CD4-positive, alpha-beta T cell treated with Interleukin-10 for 1 hour (primary cell): Measurements from ENCODE around the gene IPCEF1.
"Not testable (repeated sequence)": the region's sequence is repeated elsewhere in the genome, so short reads cannot be mapped to it uniquely, and the experiment has no call there.

Experiments
- DNase-seq: peaks from one replicate; pipeline ENCODE4 v3.0.0-alpha.2; 2020

Gene IPCEF1

DNA sequence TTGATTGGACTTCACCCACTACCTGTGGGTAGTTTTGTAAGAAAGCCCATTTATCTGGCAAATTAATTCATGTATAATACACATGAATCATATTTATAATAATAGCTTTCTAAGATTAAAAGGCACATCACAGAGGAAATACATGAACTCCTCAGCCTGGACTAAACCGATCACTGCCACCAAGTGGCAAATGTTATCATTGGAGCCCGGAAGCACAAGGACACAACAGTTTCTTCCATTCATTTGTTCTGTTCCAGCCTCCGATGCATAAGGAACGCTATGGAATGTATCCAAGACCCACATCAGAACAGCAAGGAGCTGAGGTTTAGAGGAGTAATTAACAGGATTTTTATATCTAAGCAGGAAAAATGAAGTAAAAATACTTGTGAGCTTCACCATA is 13.9 kb upstream of the IPCEF1 start:
- peak; percentile 27 for DNase-seq

DNA sequence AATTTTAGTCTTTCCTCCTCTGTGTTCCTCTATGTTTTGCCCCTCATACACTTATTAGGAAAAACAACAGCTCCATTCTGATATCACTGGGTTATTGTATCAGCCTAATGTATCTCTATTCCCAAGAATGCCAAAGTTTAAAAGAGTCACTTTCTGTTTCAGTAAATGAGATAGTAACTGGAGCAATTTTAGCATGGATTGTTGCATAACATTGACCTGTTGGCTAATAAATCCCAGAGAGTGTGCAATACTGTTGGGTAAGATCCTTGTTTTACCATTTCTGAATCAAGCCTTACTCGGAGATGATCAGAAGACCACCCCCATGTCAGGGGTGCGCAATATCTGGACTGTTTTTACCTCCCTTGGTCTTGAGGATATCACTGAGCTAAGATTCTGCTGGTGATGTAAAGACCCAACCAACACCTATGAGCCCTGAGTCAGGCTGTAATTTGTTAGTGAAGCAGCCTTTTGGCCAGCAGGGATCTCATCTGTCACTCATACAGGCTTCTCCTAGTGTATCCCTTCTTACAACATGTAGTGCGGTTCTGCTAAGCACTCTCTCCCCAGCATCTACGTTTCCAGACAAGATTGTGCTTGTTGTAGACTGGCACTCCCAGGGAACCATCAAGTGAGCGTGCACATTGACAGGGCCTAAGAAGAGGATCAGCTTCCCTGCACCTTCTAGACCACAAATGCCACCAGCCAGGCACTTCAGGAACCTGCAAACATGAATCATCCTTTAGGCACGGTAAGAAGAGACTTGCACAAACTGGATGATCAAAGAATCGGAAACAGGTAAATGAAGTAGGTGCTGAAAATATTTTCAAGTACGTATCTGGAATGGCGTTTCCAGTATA is 11.5 kb upstream of the IPCEF1 start:
- DNase-seq: no peak

DNA sequence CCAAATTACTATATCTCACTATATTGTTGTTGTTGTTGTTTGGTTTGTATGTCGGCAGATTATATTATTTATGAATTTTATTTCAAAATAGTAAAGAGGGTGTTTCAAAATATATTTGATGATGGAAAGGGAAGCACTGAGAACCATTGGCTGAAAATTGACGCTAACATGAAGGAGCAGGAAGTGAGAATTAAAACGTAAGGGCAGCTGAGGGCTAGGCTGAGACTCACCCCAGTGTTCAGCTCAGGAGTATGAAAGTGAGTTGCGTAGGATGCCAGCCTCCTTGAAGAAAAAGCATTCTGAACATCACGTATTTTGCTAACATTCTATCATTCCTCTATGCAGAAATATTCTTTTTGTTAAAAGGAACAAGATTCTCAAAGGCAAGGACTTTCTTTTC is 10.7 kb upstream of the IPCEF1 start:
- no peak for DNase-seq

DNA sequence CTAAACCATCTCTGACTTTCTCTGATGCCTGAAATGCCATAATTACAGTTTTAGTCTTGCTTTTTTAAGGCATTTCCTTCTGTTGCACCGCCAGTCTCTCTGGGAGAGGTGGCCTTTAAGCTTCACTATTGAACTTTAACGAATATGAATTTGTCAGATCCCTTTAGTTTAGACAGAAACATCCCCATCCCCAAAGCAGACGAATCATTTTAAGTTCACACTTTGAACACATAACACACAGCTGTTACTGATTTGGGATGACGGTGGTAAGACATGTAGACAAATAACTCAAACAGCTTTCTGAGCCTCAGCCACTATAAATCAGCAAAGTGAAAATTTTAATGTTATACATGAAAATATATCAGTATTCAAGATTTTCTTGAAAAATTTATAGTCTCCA is 7.2 kb upstream of the IPCEF1 start:
- no peak for DNase-seq

DNA sequence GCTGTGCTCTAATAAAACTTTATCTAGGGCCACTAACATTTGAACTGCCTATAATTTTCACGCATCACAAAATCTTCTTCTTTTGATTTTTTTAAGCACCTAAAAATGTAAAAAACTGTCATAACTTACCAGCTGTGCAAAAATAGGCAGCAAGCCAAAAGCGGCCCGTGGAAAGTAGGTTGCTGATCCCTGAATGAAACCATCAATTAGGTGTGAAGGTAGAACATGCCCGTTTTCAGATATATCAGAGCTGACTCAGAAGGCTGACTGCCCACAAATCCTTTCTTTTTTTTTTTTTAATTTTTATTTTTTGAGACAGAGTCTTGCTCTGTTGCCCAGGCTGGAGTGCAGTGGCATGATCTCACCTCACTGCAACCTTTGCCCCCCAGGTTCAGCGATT is 4.9 kb upstream of the IPCEF1 start:
- no peak for DNase-seq

DNA sequence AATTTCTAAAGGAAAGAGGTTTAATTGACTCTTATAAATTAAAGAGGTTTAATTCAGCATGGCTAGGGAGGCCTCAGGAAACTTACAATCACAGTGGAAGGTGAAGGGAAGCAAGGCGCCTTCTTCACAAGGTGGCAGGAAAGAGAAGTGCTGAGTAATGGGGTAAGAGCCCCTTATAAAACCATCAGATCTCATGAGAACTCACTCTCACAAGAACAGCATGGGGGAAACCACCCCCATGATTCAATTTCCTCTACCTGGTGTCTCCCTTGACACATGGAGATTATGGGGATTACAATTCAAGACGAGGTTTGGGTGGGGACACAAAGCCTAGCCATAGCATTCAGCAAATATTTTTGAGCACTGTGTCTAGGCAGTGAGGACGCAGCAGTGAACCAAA is 3.9 kb upstream of the IPCEF1 start:
- no peak for DNase-seq

DNA sequence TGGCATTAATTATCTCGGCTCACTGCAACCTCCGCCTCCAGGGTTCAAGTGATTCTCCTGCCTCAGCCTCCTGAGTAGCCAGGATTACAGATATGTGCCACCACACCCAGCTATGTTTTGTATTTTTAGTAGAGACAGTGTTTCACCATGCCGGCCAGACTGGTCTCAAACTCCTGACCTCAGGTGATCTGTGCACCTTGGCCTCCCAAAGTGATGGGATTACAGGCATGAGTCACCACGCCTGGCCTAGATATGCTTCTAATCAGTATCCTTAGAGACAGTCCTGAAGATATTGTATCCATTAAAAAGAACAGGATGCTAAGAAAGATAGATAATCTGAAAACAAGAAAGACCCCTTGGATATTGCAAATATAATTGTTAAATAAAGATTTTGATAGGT is 3.1 kb upstream of the IPCEF1 start:
- no peak for DNase-seq

DNA sequence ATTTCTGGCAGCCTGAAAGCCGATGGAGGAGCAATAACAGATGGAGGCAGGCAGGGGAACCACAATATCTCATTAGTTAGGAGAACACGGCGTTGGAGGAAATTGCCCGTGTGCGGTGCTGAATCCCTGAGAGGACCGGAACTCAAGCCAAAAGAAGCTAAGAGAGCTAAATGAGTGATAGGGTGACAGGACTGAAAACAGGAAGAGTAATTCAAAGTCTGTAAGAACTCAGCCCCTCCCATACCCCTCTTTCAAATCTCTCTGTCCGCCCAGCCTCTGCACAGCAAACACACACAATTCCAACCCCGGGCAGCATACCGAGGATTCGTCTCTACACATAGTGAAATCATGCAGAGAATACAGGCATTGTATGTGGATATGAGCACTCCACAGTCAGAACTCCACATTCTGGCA is 2.6 kb upstream of the IPCEF1 start:
- DNase-seq: no peak

DNA sequence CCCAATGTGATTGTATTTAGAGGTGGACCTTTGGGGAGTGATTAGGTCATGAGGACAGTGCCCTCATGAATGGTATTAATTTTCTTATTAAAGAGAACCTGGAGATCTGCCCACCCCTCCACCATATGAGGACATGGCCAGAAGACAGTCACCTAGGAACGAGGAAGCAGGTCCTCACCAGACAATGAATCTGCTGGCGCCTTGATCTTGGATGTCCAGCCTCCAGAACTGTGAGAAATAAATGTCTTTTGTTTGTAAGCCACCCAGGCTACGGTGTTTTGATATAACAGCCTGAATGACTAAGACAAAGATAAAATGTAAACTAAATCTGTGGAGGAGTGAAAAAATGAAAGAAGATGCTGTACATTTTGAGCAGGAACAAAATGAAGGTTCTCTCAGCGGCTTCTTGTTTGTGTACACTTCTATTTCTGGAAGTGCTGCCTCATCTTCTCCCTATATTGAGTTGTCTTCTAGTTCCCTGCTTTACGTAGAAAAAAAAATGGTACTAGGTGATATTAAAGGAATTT is 1.5 kb upstream of the IPCEF1 start:
- no peak for DNase-seq

DNA sequence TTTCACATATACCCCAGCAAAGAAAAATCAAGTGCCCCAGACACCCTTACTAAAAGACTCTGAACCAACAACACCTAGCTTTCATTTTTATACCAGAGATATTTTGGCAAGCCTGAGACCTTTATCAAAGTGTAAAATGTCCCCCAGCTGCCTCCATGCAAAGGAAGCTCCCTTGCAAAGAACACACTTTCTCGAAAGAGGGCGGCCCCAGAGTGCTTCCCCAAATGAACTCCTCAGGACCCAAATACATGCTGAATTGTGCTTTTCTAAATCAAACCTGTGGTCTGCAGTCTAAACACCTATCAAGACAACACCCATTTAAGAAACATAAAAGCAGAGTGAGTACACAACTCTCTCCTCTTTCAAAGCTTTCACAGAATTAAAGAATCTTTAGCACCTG is 490 bp downstream of the IPCEF1 start:
- no peak for DNase-seq

DNA sequence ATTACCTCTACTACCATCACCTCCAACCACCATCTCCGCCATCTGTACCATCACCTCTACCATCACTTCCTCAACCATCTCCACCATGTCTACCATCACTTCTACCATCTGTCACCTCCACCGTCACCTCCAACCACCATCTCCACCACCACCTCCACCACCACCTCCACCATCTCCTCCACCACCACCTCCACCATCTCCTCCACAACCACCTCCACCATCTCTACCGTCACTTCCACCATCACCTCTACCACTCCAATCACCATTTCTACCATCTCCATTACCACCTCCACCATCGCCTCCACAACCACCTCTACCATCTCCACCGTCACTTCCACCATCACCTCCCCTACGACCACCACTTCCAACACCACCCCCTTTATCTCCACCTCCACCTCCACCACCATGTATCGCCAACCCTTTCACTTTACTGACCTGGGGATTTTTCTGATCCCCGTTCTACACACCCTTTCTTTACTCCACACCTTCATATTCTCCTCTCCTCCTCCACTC is 2.3 kb downstream of the IPCEF1 start:
- DNase-seq: no peak

DNA sequence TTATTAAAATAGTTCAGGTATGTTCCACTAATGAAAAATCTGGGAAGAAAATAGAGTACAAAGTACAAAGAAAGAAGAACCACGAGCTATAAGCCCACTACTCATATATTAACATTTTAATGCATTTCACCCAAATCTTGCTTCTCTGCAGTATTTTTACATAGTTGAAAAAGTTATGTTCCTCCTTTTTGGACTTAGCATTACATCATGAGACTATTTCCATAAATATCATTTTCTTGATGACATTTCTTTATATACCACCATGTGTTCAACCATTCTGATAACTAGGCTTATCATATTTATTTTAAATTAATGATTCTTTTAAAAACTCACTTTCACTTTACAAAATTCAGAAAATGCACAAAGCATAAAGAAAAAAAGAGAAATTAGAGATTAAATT is 3.0 kb downstream of the IPCEF1 start:
- DNase-seq: no peak

DNA sequence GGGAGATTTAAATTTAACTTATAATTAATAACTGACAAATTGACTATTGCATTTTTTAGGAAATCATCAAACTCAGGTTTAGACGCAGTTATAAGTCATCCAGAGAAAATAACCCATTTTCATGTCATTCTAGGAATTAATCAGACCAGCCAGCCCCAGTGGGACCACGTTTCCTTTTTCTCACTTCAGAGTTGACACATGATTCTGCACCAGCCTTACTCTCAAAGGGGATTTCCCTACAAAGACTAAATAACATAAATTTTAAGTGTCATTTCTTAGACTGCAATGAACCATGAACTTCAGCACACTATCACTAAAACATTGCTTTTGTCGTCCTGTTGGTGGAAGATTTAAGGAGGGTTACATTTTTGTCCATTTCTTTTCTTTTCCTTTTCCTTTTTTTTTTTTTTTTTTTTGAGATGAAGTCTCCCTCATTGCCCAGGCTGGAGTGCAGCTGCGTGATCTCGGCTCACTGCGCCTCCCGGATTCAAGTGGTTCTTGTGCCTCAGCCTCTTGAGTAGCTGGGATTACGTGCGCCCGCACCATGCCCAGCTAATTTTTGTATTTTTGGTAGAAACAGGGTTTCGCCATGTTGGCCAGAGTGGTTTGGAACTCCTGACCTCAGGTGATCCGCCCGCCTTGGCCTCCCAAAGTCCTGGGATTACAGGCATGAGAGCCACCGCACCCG is 3.6 kb downstream of the IPCEF1 start:
- no peak for DNase-seq

DNA sequence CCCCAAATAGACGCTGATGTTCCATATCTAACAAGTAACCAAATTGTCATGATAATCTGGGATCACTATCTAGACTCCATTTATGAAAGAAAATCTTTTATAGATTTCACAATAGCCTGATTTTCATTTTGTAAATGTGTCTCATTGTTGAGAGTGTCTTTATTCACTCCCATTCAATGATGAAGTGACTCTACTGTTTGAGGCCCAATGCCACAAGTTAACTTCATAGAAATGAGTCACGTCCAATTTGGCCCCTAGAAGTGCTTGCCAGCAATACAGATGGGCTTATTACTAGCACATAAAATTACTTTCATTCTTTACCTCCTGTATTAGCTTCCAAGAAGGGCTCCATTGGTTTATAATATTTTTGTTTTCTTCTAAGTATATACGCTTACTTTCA is 6.3 kb downstream of the IPCEF1 start:
- DNase-seq: no peak

DNA sequence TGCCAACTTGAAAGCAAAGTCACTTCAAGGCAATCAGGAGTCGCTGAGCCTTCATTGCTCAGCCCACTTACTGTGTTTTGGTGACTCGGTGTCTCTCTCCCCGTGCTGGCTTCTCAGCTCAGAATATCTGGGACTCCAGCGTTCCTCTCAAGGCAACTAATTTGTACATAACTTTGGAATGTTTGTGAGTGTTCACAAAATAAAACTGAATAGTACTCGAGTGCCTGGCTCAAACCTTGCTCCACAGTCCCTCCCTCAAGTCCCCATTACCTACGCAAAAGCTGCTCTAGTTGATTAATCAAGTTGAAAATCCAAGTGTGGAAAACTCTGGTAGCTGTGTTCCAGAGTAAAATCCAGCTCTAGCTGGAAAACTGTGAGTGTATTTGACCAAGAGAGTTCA is 8.6 kb downstream of the IPCEF1 start:
- no peak for DNase-seq

DNA sequence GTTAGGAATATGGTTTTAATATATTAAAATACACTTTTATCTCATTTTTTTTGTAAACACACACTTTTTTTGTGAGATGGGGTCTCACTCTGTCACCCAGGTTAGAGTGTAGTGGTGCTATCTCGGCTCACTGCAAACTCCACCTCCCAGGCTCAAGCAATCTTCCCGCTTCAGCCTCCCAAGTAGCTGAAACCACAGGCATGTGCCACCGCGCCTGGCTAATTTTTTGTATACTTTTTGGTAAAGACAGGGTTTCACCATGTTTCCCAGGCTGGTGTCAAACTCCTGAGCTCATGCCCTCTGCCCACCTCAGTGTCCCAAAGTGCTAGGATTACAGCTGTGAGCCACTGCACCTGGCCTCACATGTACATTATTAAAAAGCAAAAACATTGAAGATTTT is 10.8 kb downstream of the IPCEF1 start:
- no peak for DNase-seq

DNA sequence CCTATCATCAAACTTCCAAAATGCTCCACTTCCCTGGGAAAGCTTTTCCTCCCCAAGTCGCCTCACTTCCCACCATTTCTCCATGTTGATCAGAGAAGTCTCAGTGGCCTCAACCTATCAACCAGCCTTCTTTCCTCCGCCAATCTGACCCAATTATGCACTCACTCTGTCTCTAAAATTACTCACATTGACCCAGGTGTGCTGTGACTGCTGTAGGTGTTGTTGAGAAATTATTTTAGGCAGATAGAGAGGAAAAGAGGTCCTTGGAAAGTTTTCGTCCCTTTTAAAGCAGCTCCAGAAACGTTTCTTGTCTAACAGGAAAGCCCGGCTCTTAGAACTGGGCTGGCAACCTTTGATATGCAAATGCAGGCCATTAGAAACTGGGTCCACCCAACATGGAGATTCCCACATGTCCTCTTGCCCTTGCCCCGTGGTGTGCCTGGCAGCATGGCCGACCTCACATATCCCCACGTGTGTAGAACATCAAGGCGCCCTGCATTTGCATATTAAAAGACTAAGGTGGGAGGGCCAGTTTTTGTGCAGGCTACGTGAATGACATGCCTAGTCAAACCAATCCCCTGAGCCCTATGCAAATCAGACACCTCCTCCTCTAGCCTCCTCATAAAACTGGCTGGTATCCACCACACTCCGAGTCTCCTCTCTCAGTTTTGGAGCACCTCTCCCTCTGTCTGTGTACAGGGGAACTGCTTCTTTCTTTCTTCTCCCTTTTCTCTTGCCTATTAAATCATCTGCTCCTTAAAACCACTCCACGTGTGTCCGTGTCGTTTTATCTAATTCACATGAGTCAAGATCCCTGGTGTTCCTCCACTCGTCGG is 12.9 kb downstream of the IPCEF1 start:
- no peak for DNase-seq

DNA sequence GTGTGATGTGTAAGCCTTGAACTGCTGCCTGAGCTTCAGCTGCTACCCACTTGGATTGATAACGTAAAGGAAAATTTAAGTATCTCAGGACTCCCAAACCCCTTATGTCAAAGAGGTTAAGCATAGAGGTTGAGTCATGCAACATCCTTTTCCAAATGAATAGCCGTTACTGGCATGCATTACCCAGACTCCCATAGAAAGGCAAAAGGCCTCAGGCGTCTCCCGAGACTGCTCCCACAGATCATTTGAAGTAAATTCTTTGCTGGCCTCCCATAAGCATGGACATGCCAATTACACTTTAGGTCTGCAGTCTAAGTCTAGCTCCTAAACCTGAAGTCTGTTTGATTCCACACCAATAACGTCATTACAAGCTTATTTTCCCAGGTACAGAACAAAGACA is 14.7 kb downstream of the IPCEF1 start:
- no peak for DNase-seq

DNA sequence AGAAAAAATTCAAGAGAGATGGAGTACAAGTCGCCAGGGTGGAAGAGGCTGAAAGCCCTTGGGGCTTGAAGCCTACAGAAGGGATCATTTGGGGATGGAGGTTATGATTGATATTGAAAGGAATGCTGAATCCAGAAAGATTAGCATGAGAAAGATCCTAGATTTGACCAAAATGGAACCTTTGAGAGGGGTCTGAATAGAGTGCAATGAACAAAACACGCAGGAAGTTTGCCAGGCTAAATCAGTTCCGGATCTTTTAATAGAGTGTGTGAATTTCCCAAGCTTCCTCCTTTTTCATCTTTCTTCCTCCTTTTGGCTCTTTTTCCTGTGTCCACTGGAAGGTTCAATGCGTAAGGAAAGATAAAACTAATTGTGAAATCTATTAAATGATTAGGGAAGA is 15.3 kb downstream of the IPCEF1 start:
- DNase-seq: no peak

DNA sequence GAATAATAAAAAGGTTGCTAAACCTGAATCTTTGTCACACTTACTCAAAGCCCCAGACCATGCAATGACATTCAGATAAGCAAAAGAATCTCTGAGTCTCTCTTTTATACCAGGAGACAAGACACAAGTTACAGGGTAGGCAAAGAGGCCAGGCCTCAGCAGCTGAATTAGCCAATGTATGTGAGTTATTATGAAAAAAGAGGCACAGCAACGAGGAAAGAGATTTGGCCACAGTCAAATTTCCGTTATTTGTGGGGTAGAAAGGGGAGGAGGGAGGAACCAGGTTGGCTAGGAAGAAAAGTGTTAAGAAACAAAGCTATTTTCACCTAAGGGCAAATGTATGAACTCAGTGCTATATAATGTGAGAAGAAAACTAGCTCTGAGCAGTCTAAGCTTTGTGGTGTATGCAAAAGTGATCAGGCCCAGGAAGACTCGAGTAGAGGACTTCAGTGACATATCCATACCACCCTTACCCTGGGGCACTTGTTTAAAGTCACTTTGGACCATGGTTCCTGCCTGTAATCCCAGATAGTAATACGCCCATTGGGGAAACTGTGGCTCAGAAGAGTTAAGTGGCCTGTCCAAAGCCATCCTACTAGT is 19.1 kb downstream of the IPCEF1 start:
- no peak for DNase-seq

DNA sequence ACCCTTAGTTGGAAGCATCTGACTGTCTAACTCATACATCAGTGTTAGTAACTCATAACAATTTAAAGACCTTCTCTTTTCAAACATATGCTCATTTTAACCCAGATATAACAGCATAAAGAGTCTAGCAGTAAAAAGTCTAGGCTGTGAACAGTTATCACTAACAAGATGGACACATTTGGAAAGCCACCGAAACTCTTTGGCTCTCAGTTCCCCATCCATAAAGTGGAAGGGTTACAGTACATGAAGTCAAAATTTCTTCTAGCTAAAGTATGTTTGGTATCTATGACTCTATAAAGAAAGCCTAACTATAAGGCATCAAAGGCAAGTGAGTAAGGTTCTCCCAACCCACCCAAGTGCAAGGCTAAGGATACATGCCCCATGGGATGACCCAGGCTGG is 22.5 kb downstream of the IPCEF1 start:
- not testable (repeated sequence) for DNase-seq

DNA sequence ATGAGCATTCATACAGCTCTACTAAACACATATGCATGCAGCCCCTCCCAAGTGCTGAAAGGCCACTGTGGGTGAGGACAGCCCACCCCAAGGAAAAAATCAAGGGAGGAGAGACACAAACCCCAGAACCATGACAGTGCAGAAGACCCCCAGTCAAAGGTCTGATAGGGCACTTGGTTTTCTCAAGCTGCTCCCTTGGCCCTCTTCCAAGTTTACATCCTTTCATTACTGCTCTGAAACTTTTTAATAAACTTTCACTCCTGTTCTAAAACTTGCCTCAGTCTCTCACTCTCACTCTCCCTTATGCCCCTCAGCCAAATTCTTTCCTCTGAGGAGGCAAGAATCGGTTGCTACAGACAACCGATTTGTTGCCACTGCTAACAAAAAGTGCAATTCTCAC is 24.9 kb downstream of the IPCEF1 start:
- no peak for DNase-seq
